Uterus (tissue), 4 donors: Measurements from ENCODE around the gene TJP3. TPM values are rescaled to one million over a fixed set of nuclear protein-coding genes. Genes with fewer than 3 reads are reported as not detected.

ENCODE experiments used
- DNase-seq, 2 donors: peaks; one replicate each; pipeline ENCODE4 v3.0.0-alpha.2; 2019 to 2020
- H3K27ac ChIP-seq, 2 donors: fragments of 200-600 bp; sonication (generic); 1 replicate in 1 of 2; 2 replicates in 1 of 2; pipeline ENCODE4 v1.5.1; 2016 to 2018
- H3K27me3 ChIP-seq, 2 donors: fragments of 200-600 bp; sonication (generic); one replicate each; pipeline ENCODE4 v1.5.1; 2018 to 2019; ENCODE audit warnings: control low read depth in 1 of 2
- H3K36me3 ChIP-seq, 2 donors: fragments of 200-600 bp; sonication (generic); one replicate each; pipeline ENCODE4 v1.5.1; 2019; ENCODE audit warnings: control low read depth in 1 of 2
- H3K4me1 ChIP-seq, 2 donors: fragments of 200-600 bp; sonication (generic); one replicate each; pipeline ENCODE4 v1.5.1; 2018 to 2019; ENCODE audit warnings: control low read depth in 1 of 2
- H3K4me3 ChIP-seq, 2 donors: fragments of 200-600 bp; sonication (generic); 1 replicate in 1 of 2; 2 replicates in 1 of 2; pipeline ENCODE4 v1.5.1; 2018 to 2019; ENCODE audit warnings: mild to moderate bottlenecking in 1 of 2
- H3K9me3 ChIP-seq, 2 donors: fragments of 200-600 bp; sonication (generic); one replicate each; pipeline ENCODE4 v1.5.1; 2019; ENCODE audit warnings: control low read depth in 1 of 2
- POLR2A ChIP-seq, 2 donors: fragments of 450-650 bp; IDR thresholded peaks; one replicate each; pipeline ENCODE4 v1.6.1; 2016; ENCODE audit warnings: antibody characterized with exemption in 2 of 2, mild to moderate bottlenecking in 1 of 2, moderate library complexity in 1 of 2
- intact Hi-C: fragments of 100-400 bp; cut with DNase I; formaldehyde crosslinking; loops from one replicate; pipeline ENCODE4 v1.15.1; 2023; ENCODE audit warnings: low total_unique reads
- total RNA-seq, 4 donors: library from RNA; depleted of rRNA in 3 of 4; stranded (reverse); fragments of >200 nt in 3 of 4; gene quantifications; one replicate each; pipeline versions ENCODE4 v1.1.0 to v1.2.4, GENCODE V29; 2014 to 2023
- TF ChIP-seq, protein P1 (sequence below), 4 experiments: fragments of 200-600 bp in 2 of 4; fragments of 450-650 bp in 2 of 4; sonication (generic) in 2 of 4; IDR thresholded peaks; one replicate each; pipeline ENCODE4 v1.5.1; 2016 to 2019; ENCODE audit warnings: antibody characterized with exemption in 4 of 4, mild to moderate bottlenecking in 2 of 4, moderate library complexity in 1 of 4
- donor health status: DM: yes; HTN: yes; CAD: no.

TJP3 gene
- total RNA-seq, 4 donors from 2014 or later, result 0.37 to 7.4 (median 3.9) TPM

DNA sequence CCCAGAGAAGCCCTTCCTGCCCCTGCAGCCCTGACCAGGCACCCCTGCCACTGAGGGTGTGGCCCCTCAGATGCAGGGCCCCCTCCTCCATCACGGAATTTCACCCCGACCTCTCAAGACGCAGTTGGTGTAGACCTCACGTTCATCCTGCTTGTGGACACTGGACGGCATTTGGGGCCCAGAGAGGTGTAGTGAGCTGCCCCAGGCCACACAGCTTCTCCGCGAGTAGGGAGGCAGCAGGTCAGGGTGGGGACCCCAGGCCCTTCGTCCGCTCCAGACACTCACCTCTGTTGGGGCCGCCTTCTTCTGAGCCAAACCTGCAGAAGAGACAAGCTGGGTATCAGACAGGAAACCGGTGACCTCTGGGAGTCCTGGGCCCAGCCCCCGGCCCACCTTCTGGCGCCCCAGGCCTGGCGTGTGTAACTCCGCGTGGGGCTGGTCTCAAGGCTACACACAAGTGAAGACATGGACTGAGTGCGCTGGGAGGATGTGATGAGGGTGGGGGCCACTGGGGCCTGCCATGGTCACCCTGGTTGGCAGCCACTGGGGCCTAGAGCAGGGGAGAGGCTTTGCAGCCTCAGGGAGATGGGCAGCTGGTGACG lies 41.0 kb upstream of the TJP3 start:
- peak overlapping the region; percentile 95 to 98 for H3K27ac ChIP-seq
- no peak for DNase-seq
- H3K36me3 ChIP-seq, result no peaks in the 10 kb centered on the region
- H3K27me3 ChIP-seq, result no peaks in the 10 kb centered on the region
- intact Hi-C loops, result loop anchor here (2.0 kb wide), 1 partner anchor 34 kb away; the partner anchor contains the start of gene PIP5K1C
- no peak overlapping the region for H3K4me3 ChIP-seq
- TF ChIP-seq, protein P1, sequence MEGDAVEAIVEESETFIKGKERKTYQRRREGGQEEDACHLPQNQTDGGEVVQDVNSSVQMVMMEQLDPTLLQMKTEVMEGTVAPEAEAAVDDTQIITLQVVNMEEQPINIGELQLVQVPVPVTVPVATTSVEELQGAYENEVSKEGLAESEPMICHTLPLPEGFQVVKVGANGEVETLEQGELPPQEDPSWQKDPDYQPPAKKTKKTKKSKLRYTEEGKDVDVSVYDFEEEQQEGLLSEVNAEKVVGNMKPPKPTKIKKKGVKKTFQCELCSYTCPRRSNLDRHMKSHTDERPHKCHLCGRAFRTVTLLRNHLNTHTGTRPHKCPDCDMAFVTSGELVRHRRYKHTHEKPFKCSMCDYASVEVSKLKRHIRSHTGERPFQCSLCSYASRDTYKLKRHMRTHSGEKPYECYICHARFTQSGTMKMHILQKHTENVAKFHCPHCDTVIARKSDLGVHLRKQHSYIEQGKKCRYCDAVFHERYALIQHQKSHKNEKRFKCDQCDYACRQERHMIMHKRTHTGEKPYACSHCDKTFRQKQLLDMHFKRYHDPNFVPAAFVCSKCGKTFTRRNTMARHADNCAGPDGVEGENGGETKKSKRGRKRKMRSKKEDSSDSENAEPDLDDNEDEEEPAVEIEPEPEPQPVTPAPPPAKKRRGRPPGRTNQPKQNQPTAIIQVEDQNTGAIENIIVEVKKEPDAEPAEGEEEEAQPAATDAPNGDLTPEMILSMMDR (IDR thresholded peaks at IDR 0.05), result no peak
- no peak for TF ChIP-seq POLR2A (IDR thresholded peaks at IDR 0.05)
- H3K9me3 ChIP-seq, result no peaks in the 10 kb centered on the region
- peaks cover 13 to 35% of the 10 kb centered on the region in 2 donors for H3K4me1 ChIP-seq

DNA sequence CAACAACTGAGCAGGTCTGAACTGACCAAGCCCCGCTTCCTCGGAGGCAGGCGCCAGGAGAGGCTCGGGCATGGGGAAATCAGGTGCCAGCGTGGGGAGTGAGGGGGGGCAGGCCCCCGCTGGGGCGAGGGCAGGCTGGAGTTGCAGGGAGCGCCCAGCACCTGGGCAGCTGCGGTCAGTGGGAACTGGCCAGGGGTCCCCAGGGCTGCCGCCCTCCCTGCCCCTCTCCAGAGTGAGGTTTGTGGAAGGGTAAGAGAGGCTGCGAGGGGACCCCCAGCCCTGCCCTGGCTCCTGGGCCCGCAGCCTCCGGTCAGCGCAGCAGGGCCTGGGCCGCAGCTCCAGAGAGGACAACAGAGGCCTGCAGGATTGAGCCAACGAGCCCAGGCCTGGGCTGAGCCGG lies 40.4 kb upstream of the TJP3 start:
- intact Hi-C loops, result loop anchor here (2.0 kb wide), 1 partner anchor 33 kb away; the partner anchor contains the start of gene PIP5K1C
- Histone ChIP-seq H3K36me3 (no peaks in the 10 kb centered on the region), H3K27me3 (no peaks in the 10 kb centered on the region), H3K4me1 (peaks cover 13 to 38% of the 10 kb centered on the region in 2 donors), H3K27ac (peak overlapping the region; percentile 95 to 98), H3K4me3 (no peak overlapping the region), H3K9me3 (no peaks in the 10 kb centered on the region)
- no peak for TF ChIP-seq POLR2A (IDR thresholded peaks at IDR 0.05)
- TF ChIP-seq, protein P1 (IDR thresholded peaks at IDR 0.05), result no peak
- DNase-seq, result no peak

DNA sequence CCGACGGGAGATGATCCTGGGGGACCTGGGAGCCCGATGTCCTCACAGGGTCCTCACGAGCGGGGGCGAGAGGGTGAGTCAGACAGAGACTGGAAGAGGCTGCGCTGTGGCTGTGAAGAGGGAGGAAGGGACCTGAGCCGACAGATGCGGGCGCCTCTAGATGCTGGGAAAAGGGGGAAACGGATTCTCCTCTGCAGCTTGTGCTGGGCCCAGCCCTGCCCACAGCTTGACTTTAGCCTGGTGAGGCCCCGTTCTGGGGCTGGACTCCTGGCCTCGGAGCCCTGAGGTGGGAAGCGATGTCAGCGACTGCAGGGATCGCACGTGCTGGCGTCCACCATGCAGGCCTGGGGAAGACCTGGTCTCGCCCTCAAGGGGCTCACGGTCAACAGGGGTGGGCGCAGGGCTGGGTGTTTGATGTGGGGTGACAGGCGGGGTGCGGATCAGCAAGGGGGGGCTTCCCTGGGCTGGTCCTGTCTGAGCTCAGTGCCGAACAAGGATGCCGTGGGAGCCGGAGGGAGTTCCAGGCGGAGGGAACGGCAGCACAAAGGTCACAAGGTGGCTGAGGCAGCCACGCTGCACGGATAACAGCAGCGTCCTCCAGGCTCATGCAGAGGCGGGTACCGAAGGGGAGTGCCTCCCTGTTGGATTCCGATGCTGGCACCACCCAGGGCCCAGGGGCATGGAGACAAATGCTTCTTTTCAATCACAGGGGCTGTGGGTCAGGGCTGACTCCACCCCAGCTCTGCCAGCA lies 39.7 kb upstream of the TJP3 start:
- TF ChIP-seq, protein P1 (IDR thresholded peaks at IDR 0.05), result no peak
- no peak for TF ChIP-seq POLR2A (IDR thresholded peaks at IDR 0.05)
- H3K27ac ChIP-seq, result peak overlapping the region; percentile 95 to 98
- intact Hi-C loops, result no loop called here
- peaks cover 13 to 38% of the 10 kb centered on the region in 2 donors for H3K4me1 ChIP-seq
- H3K36me3 ChIP-seq, result no peaks in the 10 kb centered on the region
- DNase-seq, result peak; percentile 50 to 65
- H3K9me3 ChIP-seq, result no peaks in the 10 kb centered on the region
- no peaks in the 10 kb centered on the region for H3K27me3 ChIP-seq
- no peak overlapping the region for H3K4me3 ChIP-seq

DNA sequence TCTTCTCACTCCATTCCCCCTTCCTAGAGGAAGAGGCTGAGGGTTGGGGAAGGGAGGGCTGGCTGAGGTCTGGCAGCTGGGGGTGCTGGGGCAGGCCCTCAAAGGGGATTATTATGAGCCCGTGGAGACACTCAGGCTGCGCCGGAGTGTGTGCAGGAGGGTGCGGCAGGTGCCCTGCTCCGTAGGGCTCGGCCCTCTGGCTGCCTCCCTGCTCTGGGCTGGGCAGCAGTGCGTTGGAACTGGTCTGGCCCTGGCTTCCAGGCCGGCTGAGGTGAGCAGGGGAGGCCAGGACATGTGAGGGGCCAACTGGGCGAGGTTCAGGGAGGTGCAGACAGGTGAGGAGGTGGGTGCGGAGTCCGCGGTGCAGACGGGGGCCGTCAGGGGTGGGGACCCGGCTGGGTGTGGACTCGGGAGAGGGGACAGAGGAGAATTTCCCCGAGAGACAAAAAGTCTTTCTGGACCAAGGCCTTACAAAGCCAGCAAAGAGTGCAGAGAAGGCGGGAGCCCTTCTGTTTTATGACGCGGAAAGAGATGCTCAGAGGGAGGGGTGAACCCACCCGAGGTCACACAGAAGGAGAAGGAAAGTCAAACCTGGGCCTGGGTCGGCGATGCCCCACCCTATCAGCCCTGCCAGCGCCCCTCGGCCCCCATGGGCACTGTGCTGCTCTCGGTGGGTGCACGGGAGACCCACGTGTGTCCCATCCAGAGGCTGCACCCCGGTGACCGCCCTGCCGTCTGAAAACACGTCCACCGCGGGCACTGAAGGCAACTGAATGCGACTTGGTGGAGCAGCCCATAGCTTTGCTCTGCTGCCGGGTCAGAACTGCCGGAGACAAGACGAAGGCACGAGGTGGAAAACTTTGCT lies 38.9 kb upstream of the TJP3 start:
- Histone ChIP-seq H3K27ac (peak overlapping the region; percentile 95 to 98), H3K36me3 (no peaks in the 10 kb centered on the region), H3K4me1 (peaks cover 13 to 38% of the 10 kb centered on the region in 2 donors), H3K9me3 (no peaks in the 10 kb centered on the region), H3K27me3 (no peaks in the 10 kb centered on the region), H3K4me3 (peak overlapping the region; percentile 29 to 35)
- DNase-seq, result peak in 1 of 2 donors; percentile 48
- no peak for TF ChIP-seq POLR2A (IDR thresholded peaks at IDR 0.05)
- TF ChIP-seq, protein P1 (IDR thresholded peaks at IDR 0.05), result no peak
- intact Hi-C loops, result no loop called here
